SK-N-SH (cell line): ENCODE data around the gene ADRA2B.

ENCODE experiments used
- CTCF ChIP-seq: fragments of 200-600 bp; sonication (generic); IDR thresholded peaks from 2 replicates; pipeline ENCODE4 v1.6.1; 2017; ENCODE audit warnings: antibody characterized with exemption, mild to moderate bottlenecking, moderate library complexity
- TAF1 ChIP-seq: IDR thresholded peaks from 2 replicates; pipeline ENCODE4 v1.6.1; 2012; ENCODE audit warnings: low read depth, mild to moderate bottlenecking, low read length, moderate library complexity, borderline replicate concordance

GRCh38 chr2:96110621-96111256, 5.6 kb downstream of the ADRA2B start:
- TF ChIP-seq TAF1, result no peak
- TF ChIP-seq CTCF, result no peak
